ENCODE measurements around the gene DCLK3. TPM values are rescaled to one million over a fixed set of nuclear protein-coding genes. Genes with fewer than 3 reads are reported as not detected.

The DCLK3 gene
- total and polyA plus RNA-seq, 2 of the 8 experiments (the other 6 are each of a cell fraction or from before 2014, with no cell fraction given) = 0.27 to 0.63 TPM

- Histone ChIP-seq H2BK15ac (ENCODE audit: low read length) (no peak overlapping the region), H2AFZ (ENCODE audit: low read length) (no peak overlapping the region), H3K9me3 (ENCODE audit: insufficient read depth in 2 of 2, low read depth in 1 of 2, low read length in 1 of 2) (no peaks in the 10 kb centered on the region), H3K9ac (replicated peaks in 1 of 4; ENCODE audit: extremely low read depth in 1 of 4, low read depth in 3 of 4, low read length in 3 of 4) (no peak overlapping the region), H3K27ac (ENCODE audit: low read depth, low read length) (no peak overlapping the region), H2BK12ac (ENCODE audit: low read depth, low read length) (no peak overlapping the region), H2AK5ac (ENCODE audit: low read depth, low read length) (no peak overlapping the region), H3K4me2 (ENCODE audit: insufficient read depth in 1 of 2, low read depth in 2 of 2, low read length in 2 of 2) (no peak overlapping the region), H3K23me2 (ENCODE audit: low read depth, low read length) (no peaks in the 10 kb centered on the region), H3K4me1 (replicated peaks in 1 of 4; ENCODE audit: control insufficient read depth in 3 of 4, insufficient read depth in 4 of 4, low read length in 3 of 4) (peaks cover 0 to 3% (median under 1%) of the 10 kb centered on the region in 4 experiments; a peak in 1 of 7 replicates), H2BK20ac (ENCODE audit: low read length) (no peak overlapping the region), H3K36me3 (ENCODE audit: control insufficient read depth in 2 of 4, insufficient read depth in 4 of 4, low read length in 3 of 4) (no peaks in the 10 kb centered on the region), H3K56ac (replicated peaks; ENCODE audit: insufficient read length, low read depth, low read length) (no peak overlapping the region), H3K23ac (ENCODE audit: insufficient read length) (no peak overlapping the region), H4K8ac (ENCODE audit: extremely low read depth, insufficient read depth, low read length) (no peak overlapping the region), H4K20me1 (replicated peaks in 1 of 2; ENCODE audit: control insufficient read depth in 1 of 2, insufficient read depth in 2 of 2, low read length in 2 of 2) (no peaks in the 10 kb centered on the region), H3K79me2 (ENCODE audit: control insufficient read depth in 1 of 2, insufficient read depth in 2 of 2, low read length in 2 of 2) (no peaks in the 10 kb centered on the region), H3K4me3 (ENCODE audit: extremely low read depth in 1 of 4, insufficient read depth in 2 of 4, low read depth in 3 of 4, low read length in 4 of 4) (no peak overlapping the region), H2BK5ac (ENCODE audit: low read depth, low read length) (no peak overlapping the region), H3K4ac (replicated peaks; ENCODE audit: insufficient read length, low read depth, low read length) (no peak overlapping the region), H3K18ac (ENCODE audit: extremely low read depth, low read length) (no peak overlapping the region), H3K79me1 (ENCODE audit: low read depth, low read length) (no peaks in the 10 kb centered on the region), H4K91ac (replicated peaks; ENCODE audit: insufficient read length, low read length) (no peak overlapping the region), H3K14ac (ENCODE audit: insufficient read length) (no peak overlapping the region), H2BK120ac (replicated peaks; ENCODE audit: low read depth, low read length) (no peak overlapping the region), H3K27me3 (replicated peaks in 1 of 4; ENCODE audit: control insufficient read depth in 3 of 4, extremely low read depth in 1 of 4, insufficient read depth in 3 of 4, low read length in 3 of 4) (no peaks in the 10 kb centered on the region), H4K5ac (ENCODE audit: insufficient read length, low read depth, low read length) (no peak overlapping the region)
- FAIRE-seq (no peak), DNase-seq (ENCODE audit: low read depth in 1 of 2, low spot score in 2 of 2) (no peak)
- ChIA-PET POLR2A (ENCODE audit: partially characterized antibody) (no interaction called here), CTCF (ENCODE audit: partially characterized antibody) (interaction anchor here (0.6 to 4.6 kb wide), 4 partner anchors 9 to 1796 kb away, joined by 3 to 20 read pairs (median 6); no protein-coding TSS in a partner anchor)
- no peak for TF ChIP-seq ATF2 (IDR thresholded peaks at IDR 0.05; ENCODE audit: low read length)
- no peak for TF ChIP-seq BRCA1 (IDR thresholded peaks at IDR 0.05; ENCODE audit: low read depth, low read length)
- no peak for TF ChIP-seq KDM4A (IDR thresholded peaks at IDR 0.05; ENCODE audit: low read depth, low read length, severe bottlenecking)
- TF ChIP-seq GABPA (IDR thresholded peaks at IDR 0.05; ENCODE audit: borderline replicate concordance, insufficient read depth, low read length) = no peak
- TF ChIP-seq EP300 (IDR thresholded peaks at IDR 0.05; ENCODE audit: borderline replicate concordance in 1 of 2, low read depth in 2 of 2, low read length in 2 of 2) = no peak
- 94% methylated on average over 4 of the region's 4 CpGs; no CpG with 5 or more reads in 1 of the 2 experiments for WGBS, 2 experiments (ENCODE audit: extremely low coverage in 1 of 2, insufficient coverage in 1 of 2, insufficient read length in 1 of 2, insufficient replicate concordance in 2 of 2, low coverage in 1 of 2, low lambda C conversion rate in 2 of 2, missing lambda C conversion rate in 1 of 2)
Observed at GRCh38 chr3:36704280-36704679, 60.1 kb downstream of the DCLK3 start.
